Astrocyte of the spinal cord (primary cell): ENCODE measurements around the gene STKLD1.

Source experiments
- DNase-seq: peaks from one replicate; pipeline ENCODE4 v3.0.0; 2011; ENCODE audit warnings: low read depth, low spot score
- H3K4me3 ChIP-seq: 2 replicates; pipeline ENCODE4 v1.5.1; 2011; ENCODE audit warnings: low read depth, mild to moderate bottlenecking, low read length, moderate library complexity
- CTCF ChIP-seq: IDR thresholded peaks from 2 replicates; pipeline ENCODE4 v1.5.1; 2012; ENCODE audit warnings: low read depth, mild to moderate bottlenecking, low read length, inconsistent platforms
- in situ Hi-C: cut with HindIII; loops from 2 replicates; pipeline ENCODE4 v1.10.0; 2017; ENCODE audit warnings: low sequenced_read_pairs

Gene STKLD1

GRCh38 chr9:133340256-133340655 lies 35.9 kb upstream of the STKLD1 start:
- no peak overlapping the region for H3K4me3 ChIP-seq
- TF ChIP-seq CTCF, result no peak
- no peak for DNase-seq
- in situ Hi-C loops, result no loop called here

- in situ Hi-C loops, result no loop called here
- TF ChIP-seq CTCF, result no peak
Observed at GRCh38 chr9:133340916-133341315, 35.2 kb upstream of the STKLD1 start.

GRCh38 chr9:133341369-133342068 lies 34.6 kb upstream of the STKLD1 start:
- DNase-seq, result no peak
- in situ Hi-C loops, result no loop called here
- no peak overlapping the region for H3K4me3 ChIP-seq
- TF ChIP-seq CTCF, result no peak

More at GRCh38 chr9:133340916-133341315, 35.2 kb upstream of the STKLD1 start:
- DNase-seq, result no peak
- no peak overlapping the region for H3K4me3 ChIP-seq

- DNase-seq, result no peak
- H3K4me3 ChIP-seq, result no peak overlapping the region
- in situ Hi-C loops, result no loop called here
- peak; percentile 28 for TF ChIP-seq CTCF
Observed at GRCh38 chr9:133342069-133342406, 34.1 kb upstream of the STKLD1 start.

GRCh38 chr9:133342570-133342969 lies 33.6 kb upstream of the STKLD1 start:
- no peak for DNase-seq
- peak; percentile 29 for TF ChIP-seq CTCF
- H3K4me3 ChIP-seq, result no peak overlapping the region
- in situ Hi-C loops, result no loop called here

- in situ Hi-C loops, result no loop called here
- no peak for DNase-seq
- TF ChIP-seq CTCF, result no peak
- H3K4me3 ChIP-seq, result no peak overlapping the region
Observed at GRCh38 chr9:133344071-133344470, 32.1 kb upstream of the STKLD1 start.
